Prostate gland (tissue), 2 donors: ENCODE data around the gene PLCH2.

Experiments used
- CTCF ChIP-seq, 4 experiments: fragments of 200-600 bp in 2 of 4; fragments of 450-650 bp in 2 of 4; sonication (generic) in 2 of 4; IDR thresholded peaks; 1 replicate in 3 of 4; 2 replicates in 1 of 4; pipeline ENCODE4 v1.5.1; 2016 to 2019; ENCODE audit warnings: antibody characterized with exemption in 4 of 4, mild to moderate bottlenecking in 2 of 4, moderate library complexity in 2 of 4
- POLR2AphosphoS5 ChIP-seq: sonication (generic); formaldehyde crosslinking; IDR thresholded peaks from one replicate; pipeline ENCODE4 v1.6.1; 2017; ENCODE audit warnings: antibody characterized with exemption

- no peak for TF ChIP-seq POLR2AphosphoS5
- TF ChIP-seq CTCF (IDR thresholded peaks at IDR 0.05), result no peak
These were observed 6.9 kb downstream of the PLCH2 start for GRCh38 chr1:2483026-2483425.
